Endodermal cell (in vitro differentiated cells): ENCODE data around the gene NAV2. TPM values are rescaled to one million over a fixed set of nuclear protein-coding genes. Genes with fewer than 3 reads are reported as not detected.
A peak's percentile ranks its signal among the peaks of the same experiment; 100 is the strongest.

Experiments used
- DNase-seq: peaks from one replicate; pipeline ENCODE4 v3.0.0-alpha.2; 2017
- H3K27ac ChIP-seq: 2 replicates; pipeline ENCODE4 v1.5.1; 2013; ENCODE audit warnings: mild to moderate bottlenecking, low read depth, low read length, moderate library complexity
- H3K27me3 ChIP-seq: 2 replicates; pipeline ENCODE4 v1.6.1; 2013; ENCODE audit warnings: mild to moderate bottlenecking, low read length, moderate library complexity; ENCODE audit not compliant: insufficient read depth, control insufficient read depth, poor library complexity, severe bottlenecking
- H3K36me3 ChIP-seq: 2 replicates; pipeline ENCODE4 v1.7.0; 2013; ENCODE audit warnings: mild to moderate bottlenecking, low read length, moderate library complexity; ENCODE audit not compliant: control insufficient read depth, insufficient read depth
- H3K4me1 ChIP-seq: one replicate; pipeline ENCODE4 v1.7.0; 2013; ENCODE audit warnings: low read length; ENCODE audit not compliant: control insufficient read depth, insufficient read depth
- H3K4me3 ChIP-seq: 2 replicates; pipeline ENCODE4 v1.5.1; 2013; ENCODE audit warnings: mild to moderate bottlenecking, low read length, moderate library complexity
- H3K9ac ChIP-seq: 2 replicates; pipeline ENCODE4 v1.6.1; 2013; ENCODE audit warnings: mild to moderate bottlenecking, low read length, moderate library complexity; ENCODE audit not compliant: poor library complexity, severe bottlenecking; ENCODE audit errors: extremely low read depth
- H3K9me3 ChIP-seq: 2 replicates; pipeline ENCODE4 v1.6.1; 2013; ENCODE audit warnings: mild to moderate bottlenecking, low read length, moderate library complexity; ENCODE audit not compliant: control insufficient read depth
- H3K27ac Mint-ChIP-seq: 2 replicates; pipeline ENCODE4 v1.8.0; 2020; ENCODE audit warnings: mixed read lengths
- H3K27me3 Mint-ChIP-seq: 2 replicates; pipeline ENCODE4 v1.8.0; 2021; ENCODE audit warnings: mild to moderate bottlenecking, mixed read lengths; ENCODE audit not compliant: insufficient read depth
- H3K36me3 Mint-ChIP-seq: 2 replicates; pipeline ENCODE4 v1.8.0; 2020; ENCODE audit warnings: low read depth, mixed read lengths
- H3K4me1 Mint-ChIP-seq: 2 replicates; pipeline ENCODE4 v1.8.0; 2020; ENCODE audit warnings: mixed read lengths
- H3K4me3 Mint-ChIP-seq: 2 replicates; pipeline ENCODE4 v1.8.0; 2020; ENCODE audit warnings: mild to moderate bottlenecking, moderate library complexity, mixed read lengths
- H3K9me3 Mint-ChIP-seq: 2 replicates; pipeline ENCODE4 v1.8.0; 2020; ENCODE audit warnings: mild to moderate bottlenecking, mixed read lengths
- CTCF ChIP-seq: fragments of 200-600 bp; sonication (generic); conservative IDR thresholded peaks from 2 replicates; pipeline ENCODE4 v1.5.0; 2021; ENCODE audit warnings: antibody characterized with exemption, mild to moderate bottlenecking
- WGBS, 2 experiments: methylation state at CpG; one replicate each; pipeline versions ENCODE4 v1.1.5 to v1.1.7; 2013; ENCODE audit warnings: missing lambda C conversion rate in 2 of 2, mixed read lengths in 1 of 2; ENCODE audit not compliant: insufficient coverage in 1 of 2, insufficient read length in 1 of 2; 5-methylcytosine and 5-hydroxymethylcytosine counted together
- total RNA-seq, 2 donors: library from RNA; stranded (reverse); fragmentation: NEBNext Ultra II Directional in 1 of 2; extraction: Animal tissue kit (Norgen Biotek cat#: 25700) in 1 of 2; gene quantifications; 2 replicates in 1 of 2; 3 replicates in 1 of 2; pipeline ENCODE4 v1.2.1, GENCODE V29; 2021

Gene NAV2
- total RNA-seq, 2 donors from 2014 or later = 37.1 to 42.4 TPM

DNA sequence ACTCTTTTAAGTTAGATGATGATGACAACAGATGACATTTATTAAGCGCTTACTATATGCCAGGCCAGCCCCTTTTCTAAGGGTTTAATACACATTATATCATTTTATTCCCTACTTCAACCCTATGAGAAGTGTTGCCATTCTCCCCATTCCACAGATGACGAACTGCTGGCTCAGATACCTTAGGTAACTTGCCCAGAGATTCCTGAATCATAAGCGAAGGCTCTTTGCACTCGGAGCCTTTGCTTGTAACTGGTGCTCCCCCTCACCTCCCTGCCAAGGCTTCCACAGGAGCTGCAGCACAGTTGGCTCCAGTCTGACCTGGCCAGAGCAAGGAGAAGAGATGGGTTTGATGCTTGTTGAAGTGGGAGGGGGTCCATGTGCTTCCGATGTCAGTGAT, 404.7 kb downstream of the NAV2 start:
- Histone ChIP-seq H3K27ac (no peak overlapping the region), H3K4me3 (no peak overlapping the region), H3K36me3 (peaks cover 8% of the 10 kb centered on the region), H3K27me3 (no peaks in the 10 kb centered on the region), H3K4me1 (no peaks in the 10 kb centered on the region), H3K9ac (no peak overlapping the region), H3K9me3 (no peaks in the 10 kb centered on the region)
- no peaks in the 10 kb centered on the region for H3K4me1 Mint-ChIP-seq
- DNase-seq = no peak
- H3K27me3 Mint-ChIP-seq = no peaks in the 10 kb centered on the region
- no peak overlapping the region for H3K27ac Mint-ChIP-seq
- WGBS, 2 experiments = 88% methylated on average over 1 to 5 of the region's 5 CpGs
- no peak overlapping the region for H3K4me3 Mint-ChIP-seq
- peaks cover 54% of the 10 kb centered on the region for H3K36me3 Mint-ChIP-seq
- H3K9me3 Mint-ChIP-seq = no peaks in the 10 kb centered on the region
- TF ChIP-seq CTCF = no peak

DNA sequence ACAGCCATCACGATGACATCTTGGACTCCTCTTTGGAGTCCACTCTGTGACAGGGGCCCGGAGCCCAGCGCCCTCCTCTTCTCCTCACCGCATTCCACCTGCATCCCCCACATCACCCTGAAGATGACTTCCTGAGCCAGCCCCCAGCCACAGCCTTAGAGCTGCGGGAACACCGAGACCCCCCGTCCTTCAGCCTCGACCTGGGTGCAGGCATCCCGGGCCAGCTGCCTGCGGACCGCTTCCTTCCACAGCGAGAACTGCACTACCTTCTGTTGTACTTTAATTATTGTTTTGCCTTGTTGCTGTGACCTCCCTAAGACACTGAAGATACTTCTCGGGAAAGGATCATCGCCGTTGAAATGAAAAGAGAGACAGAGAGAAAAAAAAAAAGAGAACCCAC, 405.6 kb downstream of the NAV2 start:
- Histone ChIP-seq H3K27me3 (no peaks in the 10 kb centered on the region), H3K4me3 (no peak overlapping the region), H3K9ac (no peak overlapping the region), H3K27ac (no peak overlapping the region), H3K36me3 (peaks cover 8% of the 10 kb centered on the region), H3K4me1 (no peaks in the 10 kb centered on the region), H3K9me3 (no peaks in the 10 kb centered on the region)
- Mint-ChIP-seq H3K27me3 (no peaks in the 10 kb centered on the region), H3K36me3 (peaks cover 49% of the 10 kb centered on the region), H3K4me1 (no peaks in the 10 kb centered on the region), H3K27ac (peak overlapping the region; percentile 27), H3K4me3 (no peak overlapping the region), H3K9me3 (no peaks in the 10 kb centered on the region)
- TF ChIP-seq CTCF = no peak
- no peak for DNase-seq
- WGBS, 2 experiments = 94 to 100% methylated on average over 5 to 15 of the region's 15 CpGs

DNA sequence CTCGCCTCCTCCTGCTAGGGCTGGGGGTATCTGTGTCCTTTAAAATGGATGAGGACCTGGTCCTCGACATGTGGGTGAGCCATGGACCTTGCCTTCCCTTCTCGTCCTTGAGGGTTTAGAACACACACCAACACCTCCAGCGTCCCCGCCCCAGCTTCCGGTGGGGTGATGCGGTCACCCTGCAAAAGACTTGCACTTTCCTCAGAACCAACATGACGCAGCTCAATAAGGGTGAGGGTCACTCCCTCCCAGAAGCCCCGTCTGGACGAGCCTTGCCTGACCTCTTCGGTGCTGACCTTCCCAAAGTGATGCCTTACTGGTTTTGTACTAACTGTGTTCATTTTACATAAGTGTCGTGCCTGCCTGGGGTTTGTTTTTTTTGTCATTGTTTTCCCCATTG, 406.7 kb downstream of the NAV2 start:
- H3K4me3 Mint-ChIP-seq = no peak overlapping the region

More for the DNA sequence above, 406.7 kb downstream of the NAV2 start:
- H3K36me3 Mint-ChIP-seq = peaks cover 39% of the 10 kb centered on the region
- Histone ChIP-seq H3K4me1 (no peaks in the 10 kb centered on the region), H3K27ac (no peak overlapping the region), H3K9ac (no peak overlapping the region), H3K27me3 (no peaks in the 10 kb centered on the region), H3K9me3 (no peaks in the 10 kb centered on the region), H3K4me3 (no peak overlapping the region), H3K36me3 (peaks cover 8% of the 10 kb centered on the region)
- H3K27me3 Mint-ChIP-seq = no peaks in the 10 kb centered on the region
- no peaks in the 10 kb centered on the region for H3K9me3 Mint-ChIP-seq
- 93 to 94% methylated on average over 2 to 12 of the region's 12 CpGs for WGBS, 2 experiments
- TF ChIP-seq CTCF = no peak
- DNase-seq = no peak
- no peak overlapping the region for H3K27ac Mint-ChIP-seq
- H3K4me1 Mint-ChIP-seq = no peaks in the 10 kb centered on the region
